PC-3 (cell line): Measurements from ENCODE around the gene RSRC1.

Experiments used
- CTCF ChIP-seq: fragments of 300-600 bp; sonication (generic); conservative IDR thresholded peaks from 2 replicates; pipeline ENCODE4 v1.5.1; 2017; ENCODE audit warnings: antibody characterized with exemption, low read depth, mild to moderate bottlenecking, low read length
- EZH2 ChIP-seq: fragments of 300-600 bp; sonication (generic); IDR thresholded peaks from one replicate; pipeline ENCODE4 v1.6.1; 2017; ENCODE audit warnings: antibody characterized with exemption, mild to moderate bottlenecking, low read length; ENCODE audit not compliant: unreplicated experiment
- EZH2phosphoT487 ChIP-seq: fragments of 300-600 bp; sonication (generic); IDR thresholded peaks from 2 replicates; pipeline ENCODE4 v1.6.1; 2018; ENCODE audit warnings: mild to moderate bottlenecking, antibody characterized with exemption, low read length, borderline replicate concordance

DNA sequence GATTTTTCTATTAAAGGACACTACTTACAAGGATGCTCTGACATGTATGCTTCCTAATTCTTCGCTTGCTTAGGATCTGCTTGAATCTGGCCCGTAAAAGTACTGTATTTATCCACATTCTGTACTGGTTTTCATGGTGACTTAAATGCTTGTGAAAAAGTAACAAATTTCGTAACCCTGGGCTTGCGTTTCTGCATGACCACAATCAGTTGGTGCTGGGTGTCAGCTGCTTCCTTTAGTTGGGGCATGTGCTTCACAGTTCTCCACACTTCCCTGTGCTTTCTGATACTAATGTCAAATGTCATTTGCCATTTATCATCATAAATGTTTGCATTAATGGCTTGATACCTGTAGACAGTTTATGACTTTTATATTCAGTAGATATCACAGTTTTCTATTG lies 242.7 kb downstream of the RSRC1 start:
- TF ChIP-seq CTCF (no peak), EZH2 (no peak), EZH2phosphoT487 (no peak)
